GM21367 (cell line): ENCODE measurements around the gene SERPINI2.

Experiments used
- ATAC-seq: cut with Tn5 transposase; IDR thresholded peaks from one replicate; pipeline ENCODE4 v1.9.1; 2021; ENCODE audit not compliant: unreplicated experiment

Gene SERPINI2

GRCh38 chr3:167473863-167474262 is at the start of gene SERPINI2:
Gene SERPINI2 (minus strand): TSS chr3:167474042. CDS start chr3:167471834, 2,208 bp downstream.
- ATAC-seq = no peak

GRCh38 chr3:167521006-167521355 is 47.1 kb upstream of the SERPINI2 start:
- ATAC-seq = no peak

- no peak for ATAC-seq
Measured at GRCh38 chr3:167520266-167521005, 46.6 kb upstream of the SERPINI2 start.

GRCh38 chr3:167507954-167508353 is 34.1 kb upstream of the SERPINI2 start:
- ATAC-seq = no peak

GRCh38 chr3:167502401-167502800 is 28.6 kb upstream of the SERPINI2 start:
- no peak for ATAC-seq

GRCh38 chr3:167501941-167502340 is 28.1 kb upstream of the SERPINI2 start:
- no peak for ATAC-seq

GRCh38 chr3:167497903-167498302 is 24.1 kb upstream of the SERPINI2 start:
- no peak for ATAC-seq

GRCh38 chr3:167493244-167493643 is 19.4 kb upstream of the SERPINI2 start:
- ATAC-seq = peak; percentile 54

GRCh38 chr3:167491621-167492020 is 17.8 kb upstream of the SERPINI2 start:
- ATAC-seq = no peak

- no peak for ATAC-seq
Measured at GRCh38 chr3:167489571-167489970, 15.7 kb upstream of the SERPINI2 start.

GRCh38 chr3:167487556-167487955 is 13.7 kb upstream of the SERPINI2 start:
- no peak for ATAC-seq

GRCh38 chr3:167484551-167484950 is 10.7 kb upstream of the SERPINI2 start:
- no peak for ATAC-seq

GRCh38 chr3:167483708-167484475 is 10.1 kb upstream of the SERPINI2 start:
- no peak for ATAC-seq

- ATAC-seq = no peak
Measured at GRCh38 chr3:167481164-167481563, 7.3 kb upstream of the SERPINI2 start.

- no peak for ATAC-seq
Measured at GRCh38 chr3:167480748-167481147, 6.9 kb upstream of the SERPINI2 start.

- ATAC-seq = no peak
Measured at GRCh38 chr3:167469381-167469780, 4.5 kb downstream of the SERPINI2 start.

- ATAC-seq = no peak
Measured at GRCh38 chr3:167467848-167468611, 5.8 kb downstream of the SERPINI2 start.

GRCh38 chr3:167466966-167467365 is 6.9 kb downstream of the SERPINI2 start:
- ATAC-seq = no peak

- no peak for ATAC-seq
Measured at GRCh38 chr3:167456157-167456799, 17.6 kb downstream of the SERPINI2 start.

GRCh38 chr3:167453815-167454214 is 20.0 kb downstream of the SERPINI2 start:
- no peak for ATAC-seq

GRCh38 chr3:167451282-167451681 is 22.6 kb downstream of the SERPINI2 start:
- ATAC-seq = no peak
